PC-3 (cell line): ENCODE measurements around the gene ARHGAP26.

Source experiments
- CTCF ChIP-seq: fragments of 300-600 bp; sonication (generic); conservative IDR thresholded peaks from 2 replicates; pipeline ENCODE4 v1.5.1; 2017; ENCODE audit warnings: antibody characterized with exemption, low read depth, mild to moderate bottlenecking, low read length
- EZH2phosphoT487 ChIP-seq: fragments of 300-600 bp; sonication (generic); IDR thresholded peaks from 2 replicates; pipeline ENCODE4 v1.6.1; 2018; ENCODE audit warnings: mild to moderate bottlenecking, antibody characterized with exemption, low read length, borderline replicate concordance

DNA sequence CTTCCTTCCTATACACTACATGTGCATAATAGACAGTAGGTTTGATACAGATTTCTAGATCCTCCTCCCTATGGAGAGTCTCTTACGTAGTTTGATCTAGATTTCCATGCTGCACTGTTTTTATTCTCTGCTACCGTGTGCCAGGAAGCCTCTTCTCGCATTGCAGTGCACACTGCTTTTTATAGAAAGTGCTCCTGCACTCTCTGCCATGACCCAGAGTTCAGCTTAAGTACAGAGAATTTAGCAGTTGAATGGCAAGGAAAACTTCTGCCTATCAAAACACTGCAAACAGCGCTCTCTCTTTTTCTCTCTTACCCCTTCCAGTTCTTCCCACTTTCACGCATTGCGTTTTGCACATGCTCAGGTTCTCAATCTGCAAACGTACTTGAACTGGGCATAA lies 187.4 kb downstream of the ARHGAP26 start:
- TF ChIP-seq CTCF (no peak), EZH2phosphoT487 (no peak)
